Skin of body (tissue), 2 donors: ENCODE data around the gene RBM26. TPM values are rescaled to one million over a fixed set of nuclear protein-coding genes. Genes with fewer than 3 reads are reported as not detected.

Experiments
- DNase-seq: peaks from one replicate; lab custom pipeline; 2025; lab: John Stamatoyannopoulos, UW
- total RNA-seq: library from RNA; depleted of rRNA; stranded (reverse); fragments of >200 nt; gene quantifications from one replicate; pipeline ENCODE4 v1.2.3, GENCODE V29; 2014

The RBM26 gene
- total RNA-seq, 1 donor from 2014 or later, result 47.2 TPM

GRCh38 chr13:79340490-79340889 lies 65.6 kb downstream of the RBM26 start:
- DNase-seq, result no peak

- no peak for DNase-seq
These were observed 67.7 kb downstream of the RBM26 start for GRCh38 chr13:79338343-79338742.

- no peak for DNase-seq
These were observed 69.1 kb downstream of the RBM26 start for GRCh38 chr13:79336966-79337365.

- no peak for DNase-seq
These were observed 77.5 kb downstream of the RBM26 start for GRCh38 chr13:79328510-79328909.

GRCh38 chr13:79320433-79320832 lies 85.6 kb downstream of the RBM26 start:
- no peak for DNase-seq

- no peak for DNase-seq
These were observed 87.4 kb downstream of the RBM26 start for GRCh38 chr13:79318664-79319063.

- DNase-seq, result no peak
These were observed 88.2 kb downstream of the RBM26 start for GRCh38 chr13:79317856-79318255.

- DNase-seq, result no peak
These were observed 91.4 kb downstream of the RBM26 start for GRCh38 chr13:79314652-79315051.

GRCh38 chr13:79312340-79312855 lies 93.7 kb downstream of the RBM26 start:
- no peak for DNase-seq

- peak; percentile 73 for DNase-seq
These were observed 94.7 kb downstream of the RBM26 start for GRCh38 chr13:79311386-79311785.

GRCh38 chr13:79309690-79310089 lies 96.4 kb downstream of the RBM26 start:
- DNase-seq, result no peak

- no peak for DNase-seq
These were observed 98.2 kb downstream of the RBM26 start for GRCh38 chr13:79307866-79308298.

GRCh38 chr13:79307433-79307861 lies 98.6 kb downstream of the RBM26 start:
- no peak for DNase-seq

- DNase-seq, result no peak
These were observed 99.4 kb downstream of the RBM26 start for GRCh38 chr13:79306650-79307049.

GRCh38 chr13:79297128-79297527 lies 108.9 kb downstream of the RBM26 start:
- DNase-seq, result no peak

GRCh38 chr13:79295906-79296706 lies 109.9 kb downstream of the RBM26 start:
- no peak for DNase-seq

- no peak for DNase-seq
These were observed 115.3 kb downstream of the RBM26 start for GRCh38 chr13:79290595-79291244.

- no peak for DNase-seq
These were observed 116.5 kb downstream of the RBM26 start for GRCh38 chr13:79289571-79289970.

GRCh38 chr13:79287939-79288795 lies 117.9 kb downstream of the RBM26 start:
- no peak for DNase-seq

- DNase-seq, result no peak
These were observed 120.9 kb downstream of the RBM26 start for GRCh38 chr13:79285159-79285558.

- DNase-seq, result no peak
These were observed 122.3 kb downstream of the RBM26 start for GRCh38 chr13:79283742-79284141.

- DNase-seq, result no peak
These were observed 123.1 kb downstream of the RBM26 start for GRCh38 chr13:79282976-79283375.
